Mucosa of descending colon (tissue), 3 donors: ENCODE data around the gene DDO. TPM values are rescaled to one million over a fixed set of nuclear protein-coding genes. Genes with fewer than 3 reads are reported as not detected.

Experiments
- ATAC-seq: fragments of 200-7000 bp; cut with Tn5 transposase; one replicate; pipeline ENCODE4 v1.9.1; 2020; ENCODE audit warnings: mild to moderate bottlenecking, moderate library complexity
- DNase-seq, 3 donors: peaks; one replicate each; pipeline ENCODE4 v3.0.0-alpha.2; 2020
- H3K36me3 ChIP-seq: fragments of 200-600 bp; one replicate; pipeline ENCODE4 v1.8.0; 2021; ENCODE audit warnings: low read depth, mild to moderate bottlenecking
- H3K4me1 ChIP-seq: fragments of 200-600 bp; one replicate; pipeline ENCODE4 v1.8.0; 2021; ENCODE audit warnings: low read depth, mild to moderate bottlenecking
- H3K4me3 ChIP-seq: fragments of 200-600 bp; one replicate; pipeline ENCODE4 v1.8.0; 2021; ENCODE audit warnings: mild to moderate bottlenecking
- H3K9me3 ChIP-seq: fragments of 200-600 bp; one replicate; pipeline ENCODE4 v1.8.0; 2021; ENCODE audit warnings: mild to moderate bottlenecking
- intact Hi-C, 2 donors: fragments of 100-400 bp; cut with DNase I in 1 of 2; cut with micrococcal nuclease in 1 of 2; formaldehyde crosslinking; loops; one replicate each; pipeline versions ENCODE4 v1.11.0 to v1.11.1; 2022; cut with DNase I, micrococcal nuclease
- total RNA-seq, 3 donors: library from RNA; stranded (reverse); fragmentation: NEBNext Ultra II Directional in 2 of 3; extraction: Animal tissue kit (Norgen Biotek cat#: 25700) in 2 of 3; gene quantifications; one replicate each; pipeline versions ENCODE4 v1.2.1 to v1.2.4, GENCODE V29; 2021 to 2023
- TF ChIP-seq, protein P1 (sequence below): fragments of 200-600 bp; IDR thresholded peaks from one replicate; pipeline ENCODE4 v1.8.0; 2022; ENCODE audit warnings: antibody characterized with exemption, mild to moderate bottlenecking
- donor health status: DM: no; HTN: no; CAD: no; lungs with moderate emphysema.
- donor health status: DM: no; HTN: no; CAD: no.
- donor health status: DM: no; HTN: yes; CAD: no.

DDO gene
- total RNA-seq, 3 donors from 2014 or later = 2.6 to 3.5 (median 3.4) TPM

DNA sequence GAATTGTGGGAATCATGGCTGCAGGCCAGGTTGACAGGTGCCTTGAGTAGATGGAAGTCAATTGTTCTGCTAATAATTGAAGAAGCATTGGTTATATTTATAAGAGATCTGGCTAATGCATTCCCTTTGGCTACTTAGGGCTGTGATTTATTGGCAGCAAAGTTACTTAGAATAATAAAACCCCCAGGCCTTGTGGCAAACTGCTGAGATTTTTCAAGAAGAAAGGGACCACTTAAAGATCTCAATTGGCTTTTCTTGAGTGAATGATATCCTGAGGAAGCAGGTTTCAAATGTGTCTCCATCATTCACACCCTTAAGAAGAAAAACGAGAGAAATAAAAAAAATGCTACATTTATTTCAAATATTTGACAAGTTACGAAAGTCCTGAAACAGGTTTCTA is 27.4 kb downstream of the DDO start:
- DNase-seq (no peak), ATAC-seq (no peak)
- H3K4me1 ChIP-seq = no peaks in the 10 kb centered on the region
- H3K36me3 ChIP-seq = no peaks in the 10 kb centered on the region
- H3K4me3 ChIP-seq = no peak overlapping the region
- H3K9me3 ChIP-seq = no peaks in the 10 kb centered on the region
- TF ChIP-seq, protein P1, sequence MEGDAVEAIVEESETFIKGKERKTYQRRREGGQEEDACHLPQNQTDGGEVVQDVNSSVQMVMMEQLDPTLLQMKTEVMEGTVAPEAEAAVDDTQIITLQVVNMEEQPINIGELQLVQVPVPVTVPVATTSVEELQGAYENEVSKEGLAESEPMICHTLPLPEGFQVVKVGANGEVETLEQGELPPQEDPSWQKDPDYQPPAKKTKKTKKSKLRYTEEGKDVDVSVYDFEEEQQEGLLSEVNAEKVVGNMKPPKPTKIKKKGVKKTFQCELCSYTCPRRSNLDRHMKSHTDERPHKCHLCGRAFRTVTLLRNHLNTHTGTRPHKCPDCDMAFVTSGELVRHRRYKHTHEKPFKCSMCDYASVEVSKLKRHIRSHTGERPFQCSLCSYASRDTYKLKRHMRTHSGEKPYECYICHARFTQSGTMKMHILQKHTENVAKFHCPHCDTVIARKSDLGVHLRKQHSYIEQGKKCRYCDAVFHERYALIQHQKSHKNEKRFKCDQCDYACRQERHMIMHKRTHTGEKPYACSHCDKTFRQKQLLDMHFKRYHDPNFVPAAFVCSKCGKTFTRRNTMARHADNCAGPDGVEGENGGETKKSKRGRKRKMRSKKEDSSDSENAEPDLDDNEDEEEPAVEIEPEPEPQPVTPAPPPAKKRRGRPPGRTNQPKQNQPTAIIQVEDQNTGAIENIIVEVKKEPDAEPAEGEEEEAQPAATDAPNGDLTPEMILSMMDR = no peak
- intact Hi-C loops = no loop called here

DNA sequence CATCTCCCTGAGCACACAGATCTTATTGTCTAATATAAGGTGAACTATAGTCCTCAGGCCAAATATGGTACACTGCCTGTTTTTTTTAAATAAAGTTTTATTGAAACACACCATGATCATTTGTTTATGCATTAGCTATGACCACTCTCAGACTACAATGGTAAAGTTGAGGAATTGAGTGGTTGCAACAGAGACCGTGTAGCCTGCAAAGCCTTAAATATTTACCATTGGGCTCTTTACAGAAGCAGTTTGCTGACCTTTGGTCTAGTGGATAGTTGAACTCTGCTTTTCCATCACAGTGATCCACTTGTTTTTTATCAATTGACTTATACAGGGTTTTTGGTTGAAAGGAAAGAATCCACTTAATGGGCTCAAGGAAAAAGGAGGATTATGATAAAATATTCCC is 29.9 kb downstream of the DDO start:
- ATAC-seq (no peak), DNase-seq (no peak)
- intact Hi-C loops = no loop called here
- no peaks in the 10 kb centered on the region for H3K36me3 ChIP-seq
- no peak overlapping the region for H3K4me3 ChIP-seq
- H3K9me3 ChIP-seq = no peaks in the 10 kb centered on the region
- TF ChIP-seq, protein P1 = no peak
- no peaks in the 10 kb centered on the region for H3K4me1 ChIP-seq

DNA sequence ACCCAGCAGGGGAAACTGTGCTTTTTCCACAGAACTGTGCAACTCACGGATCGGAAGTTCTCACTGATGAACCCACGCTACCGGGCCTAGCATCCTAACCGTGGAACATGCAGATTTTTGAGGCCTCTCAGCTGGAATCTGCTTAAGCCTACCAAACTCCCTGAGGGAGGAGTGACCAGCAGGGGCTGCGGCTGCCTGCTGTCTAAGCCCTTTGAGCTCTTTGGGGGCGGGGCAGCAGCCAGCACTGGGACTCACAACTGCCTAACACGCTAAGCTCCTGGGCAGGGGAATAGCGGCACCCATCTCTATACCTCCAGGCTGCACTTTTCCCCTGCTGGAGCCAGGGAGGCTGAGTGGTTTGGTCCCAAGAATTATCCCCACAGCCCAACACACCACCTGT is 36.8 kb downstream of the DDO start:
- Histone ChIP-seq H3K9me3 (no peaks in the 10 kb centered on the region), H3K4me3 (no peak overlapping the region), H3K4me1 (no peaks in the 10 kb centered on the region), H3K36me3 (no peaks in the 10 kb centered on the region)
- intact Hi-C loops = no loop called here
- TF ChIP-seq, protein P1 = no peak
- DNase-seq = no peak
- no peak for ATAC-seq

DNA sequence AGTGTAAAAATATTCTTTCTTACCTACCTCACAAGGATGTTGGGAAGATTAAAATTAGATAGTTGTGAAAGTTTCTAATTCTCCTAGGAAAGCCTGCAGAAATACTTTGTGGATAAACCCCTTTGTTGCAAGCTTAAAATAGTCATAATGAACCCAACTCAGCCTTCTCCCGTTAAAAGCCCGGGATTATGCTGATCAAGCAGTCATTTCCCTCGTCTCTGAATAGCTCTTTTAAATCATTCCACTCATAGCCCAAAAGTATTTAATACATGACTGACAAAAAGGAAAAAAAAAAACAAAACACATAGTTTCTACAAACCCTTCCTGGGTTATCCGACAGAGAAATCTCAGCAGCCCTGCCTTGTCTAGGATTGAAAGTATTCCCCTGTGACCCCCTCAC is 46.3 kb downstream of the DDO start:
- TF ChIP-seq, protein P1 = no peak
- Histone ChIP-seq H3K9me3 (no peaks in the 10 kb centered on the region), H3K4me1 (no peaks in the 10 kb centered on the region), H3K4me3 (no peak overlapping the region), H3K36me3 (no peaks in the 10 kb centered on the region)
- no peak for DNase-seq
- ATAC-seq = no peak
- intact Hi-C loops = no loop called here

DNA sequence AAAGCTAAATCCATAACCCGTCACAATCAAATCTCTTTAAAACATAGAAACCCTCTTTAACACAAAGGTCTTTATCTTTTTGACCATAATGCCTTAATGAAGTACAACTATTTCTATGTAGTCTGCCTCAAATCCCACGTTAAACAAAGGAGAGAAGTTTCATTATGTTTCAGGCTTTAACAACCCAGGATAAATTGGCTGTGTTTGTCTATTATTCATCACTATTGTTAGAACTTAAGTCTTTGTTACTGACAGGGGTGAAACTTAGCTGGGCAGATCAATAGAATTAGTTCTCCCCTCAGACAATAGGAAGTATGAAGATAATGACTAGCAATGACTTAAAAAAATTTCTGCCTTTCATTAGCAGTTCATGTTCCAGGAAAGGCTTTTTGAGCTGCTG is 47.1 kb downstream of the DDO start:
- intact Hi-C loops = no loop called here
- H3K4me3 ChIP-seq = no peak overlapping the region
- no peaks in the 10 kb centered on the region for H3K4me1 ChIP-seq
- ATAC-seq = no peak
- TF ChIP-seq, protein P1 = no peak
- no peak for DNase-seq
- no peaks in the 10 kb centered on the region for H3K36me3 ChIP-seq
- H3K9me3 ChIP-seq = no peaks in the 10 kb centered on the region

GRCh38 chr6:110367825-110368224 is 47.5 kb downstream of the DDO start:
- Histone ChIP-seq H3K4me3 (no peak overlapping the region), H3K4me1 (no peaks in the 10 kb centered on the region), H3K9me3 (no peaks in the 10 kb centered on the region), H3K36me3 (no peaks in the 10 kb centered on the region)
- intact Hi-C loops = no loop called here
- DNase-seq (no peak), ATAC-seq (no peak)
- TF ChIP-seq, protein P1 = no peak
